GM12873 (cell line): ENCODE data around the gene SMTNL2.
A peak's percentile ranks its signal among the peaks of the same experiment; 100 is the strongest.

Experiments used
- CTCF ChIP-seq: IDR thresholded peaks from 2 replicates; pipeline ENCODE4 v1.5.1; 2012; ENCODE audit warnings: low read depth, mild to moderate bottlenecking, moderate library complexity, low read length, control low read depth; ENCODE audit not compliant: insufficient read depth; ENCODE audit errors: missing control alignments

SMTNL2 gene

GRCh38 chr17:4582691-4583090, 1.6 kb upstream of the SMTNL2 start:
- no peak for TF ChIP-seq CTCF

- TF ChIP-seq CTCF = no peak
Observed at GRCh38 chr17:4583206-4583605, 1.1 kb upstream of the SMTNL2 start.

GRCh38 chr17:4583782-4584100, 588 bp upstream of the SMTNL2 start:
- peak; percentile 26 for TF ChIP-seq CTCF

GRCh38 chr17:4584917-4585637, 748 bp downstream of the SMTNL2 start:
- no peak for TF ChIP-seq CTCF

GRCh38 chr17:4585638-4585994, 1.3 kb downstream of the SMTNL2 start:
- TF ChIP-seq CTCF = no peak

GRCh38 chr17:4586043-4586442, 1.7 kb downstream of the SMTNL2 start:
- TF ChIP-seq CTCF = no peak

- TF ChIP-seq CTCF = no peak
Observed at GRCh38 chr17:4587195-4587594, 2.9 kb downstream of the SMTNL2 start.

- TF ChIP-seq CTCF = no peak
Observed at GRCh38 chr17:4587803-4588202, 3.5 kb downstream of the SMTNL2 start.
